Testis (tissue), 3 donors: ENCODE results near the gene OR51B5. TPM values are rescaled to one million over a fixed set of nuclear protein-coding genes. Genes with fewer than 3 reads are reported as not detected.
"Not testable (repeated sequence)": the region's sequence is repeated elsewhere in the genome, so short reads cannot be mapped to it uniquely, and the experiment has no call there.

Experiments
- DNase-seq: peaks from one replicate; pipeline ENCODE4 v3.0.0-alpha.2; 2019
- H3K27ac ChIP-seq, 2 donors: fragments of 200-600 bp; sonication (generic); one replicate each; pipeline ENCODE4 v1.5.1; 2019
- H3K27me3 ChIP-seq: fragments of 200-600 bp; sonication (generic); one replicate; pipeline ENCODE4 v1.5.1; 2019
- H3K36me3 ChIP-seq: fragments of 200-600 bp; sonication (generic); one replicate; pipeline ENCODE4 v1.5.1; 2017; ENCODE audit warnings: low read depth; ENCODE audit errors: missing control alignments
- H3K4me1 ChIP-seq: fragments of 200-600 bp; sonication (generic); one replicate; pipeline ENCODE4 v1.5.1; 2019
- H3K4me3 ChIP-seq, 2 donors: fragments of 200-600 bp; sonication (generic); one replicate each; pipeline ENCODE4 v1.5.1; 2017 to 2019
- H3K9me3 ChIP-seq: fragments of 200-600 bp; sonication (generic); one replicate; pipeline ENCODE4 v1.5.1; 2017
- POLR2A ChIP-seq: fragments of 450-650 bp; IDR thresholded peaks from one replicate; pipeline ENCODE4 v1.6.1; 2017; ENCODE audit warnings: antibody characterized with exemption, mild to moderate bottlenecking, moderate library complexity
- WGBS, 2 donors: methylation state at CpG; one replicate each; pipeline ENCODE4 v1.1.5; 2018; 5-methylcytosine and 5-hydroxymethylcytosine counted together
- intact Hi-C: fragments of 100-400 bp; cut with DNase I; formaldehyde crosslinking; loops from one replicate; pipeline ENCODE4 v1.15.1; 2023; ENCODE audit warnings: low total_unique reads
- polyA plus RNA-seq: library from polyadenylated mRNA; stranded (reverse); fragments of 350-450 nt; fragmentation: Illumina TruSeq; extraction: RNeasy Lipid Tissue Mini Kit (QIAGEN cat#74804); gene quantifications from one replicate; pipeline ENCODE4 v1.2.3, GENCODE V29; 2014; ENCODE audit warnings: low read depth, low replicate concordance; ENCODE audit not compliant: insufficient read depth
- total RNA-seq, 2 donors: library from RNA; depleted of rRNA; stranded (reverse); fragments of >200 nt; gene quantifications; one replicate each; pipeline ENCODE4 v1.2.3, GENCODE V29; 2016
- TF ChIP-seq, protein P1 (sequence below), 3 experiments: fragments of 450-650 bp in 2 of 3; fragments of 200-600 bp in 1 of 3; sonication (generic) in 1 of 3; IDR thresholded peaks; one replicate each; pipeline ENCODE4 v1.5.1; 2016 to 2019; ENCODE audit warnings: antibody characterized with exemption in 3 of 3, mild to moderate bottlenecking in 2 of 3, moderate library complexity in 1 of 3

The OR51B5 gene
- total and polyA plus RNA-seq, 3 donors from 2014 or later: 0.78 to 2.7 (median 1.3) TPM

DNA sequence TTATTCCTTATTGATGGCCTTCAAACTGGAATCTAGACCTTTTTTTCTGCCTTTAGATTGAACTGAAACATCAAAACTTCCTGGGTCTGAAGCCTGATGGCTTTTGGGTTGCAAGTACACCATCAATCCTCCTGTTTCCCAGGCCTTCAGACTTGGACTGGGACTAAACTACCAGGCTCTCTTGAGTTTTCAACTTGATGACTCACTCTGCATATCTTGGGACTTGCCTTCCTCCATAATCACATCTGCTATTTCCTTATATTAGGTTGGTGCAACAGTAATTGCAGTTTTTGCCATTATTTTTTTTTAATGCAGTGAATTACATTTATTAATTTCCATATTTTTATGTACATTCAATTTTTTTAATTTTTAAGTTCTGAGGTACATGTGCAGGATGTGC, 7.0 kb downstream of the OR51B5 start:
- Histone ChIP-seq H3K36me3 (no peaks in the 10 kb centered on the region), H3K27ac (no peak overlapping the region), H3K9me3 (no peaks in the 10 kb centered on the region), H3K4me1 (no peaks in the 10 kb centered on the region), H3K4me3 (no peak overlapping the region), H3K27me3 (no peaks in the 10 kb centered on the region)
- DNase-seq: no peak
- intact Hi-C loops: no loop called here
- TF ChIP-seq POLR2A: no peak
- TF ChIP-seq, protein P1, sequence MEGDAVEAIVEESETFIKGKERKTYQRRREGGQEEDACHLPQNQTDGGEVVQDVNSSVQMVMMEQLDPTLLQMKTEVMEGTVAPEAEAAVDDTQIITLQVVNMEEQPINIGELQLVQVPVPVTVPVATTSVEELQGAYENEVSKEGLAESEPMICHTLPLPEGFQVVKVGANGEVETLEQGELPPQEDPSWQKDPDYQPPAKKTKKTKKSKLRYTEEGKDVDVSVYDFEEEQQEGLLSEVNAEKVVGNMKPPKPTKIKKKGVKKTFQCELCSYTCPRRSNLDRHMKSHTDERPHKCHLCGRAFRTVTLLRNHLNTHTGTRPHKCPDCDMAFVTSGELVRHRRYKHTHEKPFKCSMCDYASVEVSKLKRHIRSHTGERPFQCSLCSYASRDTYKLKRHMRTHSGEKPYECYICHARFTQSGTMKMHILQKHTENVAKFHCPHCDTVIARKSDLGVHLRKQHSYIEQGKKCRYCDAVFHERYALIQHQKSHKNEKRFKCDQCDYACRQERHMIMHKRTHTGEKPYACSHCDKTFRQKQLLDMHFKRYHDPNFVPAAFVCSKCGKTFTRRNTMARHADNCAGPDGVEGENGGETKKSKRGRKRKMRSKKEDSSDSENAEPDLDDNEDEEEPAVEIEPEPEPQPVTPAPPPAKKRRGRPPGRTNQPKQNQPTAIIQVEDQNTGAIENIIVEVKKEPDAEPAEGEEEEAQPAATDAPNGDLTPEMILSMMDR (IDR thresholded peaks at IDR 0.05): no peak

DNA sequence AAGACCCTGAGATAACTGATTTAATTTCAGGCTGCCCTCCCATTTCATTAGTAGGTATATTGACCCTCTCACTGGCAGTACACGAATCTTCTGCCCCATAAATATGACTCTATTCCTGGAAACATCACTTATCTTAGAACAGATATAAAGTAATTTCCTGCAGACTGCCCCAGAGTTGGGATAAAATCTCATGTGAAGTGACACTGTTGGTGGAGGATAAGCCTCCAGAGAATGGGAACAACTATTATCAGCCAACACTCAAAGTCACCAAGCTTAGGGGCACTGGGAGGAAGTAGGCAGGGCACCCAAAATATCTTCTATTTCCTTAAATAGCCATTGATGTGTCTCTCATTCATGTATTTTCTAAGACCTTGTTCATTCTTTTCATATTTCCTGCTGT, 8.2 kb downstream of the OR51B5 start:
- H3K27ac ChIP-seq: no peak overlapping the region
- DNase-seq: no peak
- H3K36me3 ChIP-seq: no peaks in the 10 kb centered on the region
- no peaks in the 10 kb centered on the region for H3K9me3 ChIP-seq
- intact Hi-C loops: no loop called here
- WGBS, 2 donors: 40 to 54% methylated on average over 1 of the region's 1 CpG
- H3K4me1 ChIP-seq: no peaks in the 10 kb centered on the region
- no peaks in the 10 kb centered on the region for H3K27me3 ChIP-seq
- no peak overlapping the region for H3K4me3 ChIP-seq
- TF ChIP-seq POLR2A: no peak
- TF ChIP-seq, protein P1 (IDR thresholded peaks at IDR 0.05): no peak

DNA sequence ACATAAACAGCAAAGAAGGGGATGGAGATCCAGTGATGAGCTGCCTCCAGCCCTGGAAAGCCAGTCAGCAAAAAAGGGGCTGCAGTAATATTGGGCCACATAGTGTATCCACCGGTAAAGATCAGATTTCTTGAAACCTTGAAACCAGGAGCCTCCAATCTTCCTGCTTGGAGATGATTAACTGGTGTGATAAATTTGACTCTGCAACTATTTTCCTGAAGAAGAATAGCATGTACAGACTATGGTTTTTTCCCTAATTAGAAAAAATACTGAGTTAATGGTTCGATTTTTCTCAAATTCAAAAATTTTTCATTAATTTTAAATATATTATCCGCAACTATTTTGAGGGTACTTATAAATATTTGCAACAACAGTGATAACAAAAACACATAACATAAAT, 19.1 kb downstream of the OR51B5 start, which contains the start of gene OR51B2:
Gene OR51B2 (minus strand): TSS at position 101 of the 400 bp plus-strand sequence. CDS start 0 bp downstream, at position 101.
- Histone ChIP-seq H3K9me3 (no peaks in the 10 kb centered on the region), H3K36me3 (no peaks in the 10 kb centered on the region), H3K27ac (no peak within 1 kb of the TSS), H3K27me3 (no peaks in the 10 kb centered on the region), H3K4me3 (no peak within 1 kb of the TSS), H3K4me1 (no peaks in the 10 kb centered on the region)
- WGBS, 2 donors: 82 to 91% methylated on average over 3 of the region's 3 CpGs
- intact Hi-C loops: no loop called here
- TF ChIP-seq, protein P1 (IDR thresholded peaks at IDR 0.05): no peak
- no peak for TF ChIP-seq POLR2A
- DNase-seq: no peak

DNA sequence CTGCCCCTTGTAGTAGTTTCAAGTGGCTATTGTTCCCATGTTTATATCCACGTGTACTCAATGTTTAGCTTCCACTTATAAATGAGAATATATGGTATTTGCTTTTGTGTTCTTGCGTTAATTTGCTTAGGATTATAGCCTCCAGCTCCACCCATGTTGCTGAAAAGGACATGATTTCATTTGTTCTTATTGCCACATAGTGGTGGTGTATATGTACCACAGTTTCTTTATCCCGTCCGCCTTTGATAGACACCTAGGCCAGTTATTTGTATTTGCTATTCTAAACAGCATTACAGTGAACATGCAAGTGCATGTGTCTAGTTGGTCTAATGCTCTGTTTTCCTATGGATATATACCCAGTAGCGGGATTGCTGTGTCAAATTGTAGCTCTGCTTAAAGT, 26.0 kb downstream of the OR51B5 start:
- DNase-seq: no peak
- WGBS, 2 donors: 68 to 76% methylated on average over 5 of the region's 5 CpGs

DNA sequence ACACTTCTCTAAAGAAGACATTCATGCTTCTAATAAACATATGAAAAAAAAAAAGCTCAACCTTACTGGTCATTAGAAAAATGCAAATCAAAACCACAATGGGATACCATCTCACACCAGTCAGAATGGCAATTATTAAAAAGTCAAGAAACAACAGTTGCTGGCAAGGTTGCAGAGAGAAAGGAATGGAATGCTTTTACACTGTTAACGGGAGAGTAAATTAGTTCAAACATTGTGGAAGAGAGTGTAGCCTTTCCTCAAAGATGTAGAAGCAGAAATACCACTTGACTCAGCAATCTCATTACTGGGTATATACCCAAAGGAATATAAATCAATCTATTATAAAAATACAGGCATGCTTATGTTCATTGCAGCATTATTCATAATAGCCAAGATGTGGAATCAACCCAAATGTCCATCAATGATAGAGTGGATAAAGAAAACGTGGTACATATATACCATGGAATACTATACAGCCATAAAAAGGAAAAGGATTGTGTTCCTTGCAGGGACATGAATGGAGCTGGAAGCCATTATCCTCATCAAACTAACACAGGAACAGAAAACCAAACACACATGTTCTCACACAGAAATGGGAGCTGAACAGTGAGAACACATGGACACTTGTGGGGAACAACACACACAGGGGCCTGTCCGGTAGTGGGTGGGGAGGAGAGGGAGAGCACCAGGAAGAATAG, 29.8 kb downstream of the OR51B5 start:
- whole genome bisulfite sequencing, 2 donors: 86 to 90% methylated on average over 3 of the region's 3 CpGs
- H3K27me3 ChIP-seq, H3K4me3 ChIP-seq, DNase-seq, H3K9me3 ChIP-seq, H3K27ac ChIP-seq, intact Hi-C loops, H3K36me3 ChIP-seq, H3K4me1 ChIP-seq: not testable (repeated sequence)

More for the DNA sequence above, 26.0 kb downstream of the OR51B5 start:
- no peak overlapping the region for H3K27ac ChIP-seq
- no peaks in the 10 kb centered on the region for H3K4me1 ChIP-seq
- no peaks in the 10 kb centered on the region for H3K36me3 ChIP-seq
- no peaks in the 10 kb centered on the region for H3K9me3 ChIP-seq
- intact Hi-C loops: no loop called here
- H3K27me3 ChIP-seq: no peaks in the 10 kb centered on the region
- TF ChIP-seq, protein P1 (IDR thresholded peaks at IDR 0.05): no peak
- TF ChIP-seq POLR2A: no peak
- no peak overlapping the region for H3K4me3 ChIP-seq
